Daoy (cell line): ENCODE results near the gene C5AR1. TPM values are rescaled to one million over a fixed set of nuclear protein-coding genes. Genes with fewer than 3 reads are reported as not detected.
"Not testable (repeated sequence)": the region's sequence is repeated elsewhere in the genome, so short reads cannot be mapped to it uniquely, and the experiment has no call there.

Experiments
- DNase-seq: peaks from one replicate; pipeline ENCODE4 v3.0.0-alpha.2; 2015; ENCODE audit warnings: low read depth
- total RNA-seq: library from RNA; depleted of rRNA; stranded (reverse); fragments of >200 nt; shearing (Covaris generic); gene quantifications from 2 replicates; pipeline ENCODE4 v1.2.3, GENCODE V29; 2014

C5AR1 gene
- total RNA-seq, 1 experiment from 2014 or later = not detected

- peak; percentile 38 for DNase-seq
Measured at GRCh38 chr19:47331931-47332547, 22.4 kb downstream of the C5AR1 start, which contains the start of gene C5AR2. Gene C5AR2, plus strand, starts transcription at chr19:47332175. Its CDS starts 8,625 bp downstream, at chr19:47340800.

GRCh38 chr19:47336765-47337718 lies 27.4 kb downstream of the C5AR1 start:
- DNase-seq = peak; percentile 26

- no peak for DNase-seq
Measured at GRCh38 chr19:47339196-47339880, 29.7 kb downstream of the C5AR1 start.

- DNase-seq = no peak
Measured at GRCh38 chr19:47340477-47341208, 31.0 kb downstream of the C5AR1 start.

- no peak for DNase-seq
Measured at GRCh38 chr19:47341734-47342133, 32.1 kb downstream of the C5AR1 start.

GRCh38 chr19:47343194-47343802 lies 33.6 kb downstream of the C5AR1 start:
- DNase-seq = no peak

GRCh38 chr19:47344425-47344824 lies 34.8 kb downstream of the C5AR1 start:
- no peak for DNase-seq

- not testable (repeated sequence) for DNase-seq
Measured at GRCh38 chr19:47346024-47346423, 36.4 kb downstream of the C5AR1 start.

GRCh38 chr19:47348819-47349795 lies 39.4 kb downstream of the C5AR1 start, which contains the start of gene DHX34:
Gene DHX34, plus strand, starts transcription at chr19:47349315. Its CDS starts 3,716 bp downstream, at chr19:47353031.
- DNase-seq = peak; percentile 100

GRCh38 chr19:47350630-47351029 lies 41.0 kb downstream of the C5AR1 start:
- DNase-seq = no peak

GRCh38 chr19:47351548-47351947 lies 41.9 kb downstream of the C5AR1 start:
- no peak for DNase-seq

GRCh38 chr19:47352095-47352494 lies 42.4 kb downstream of the C5AR1 start:
- no peak for DNase-seq

GRCh38 chr19:47353307-47353712 lies 43.6 kb downstream of the C5AR1 start:
- DNase-seq = no peak

GRCh38 chr19:47356900-47357299 lies 47.2 kb downstream of the C5AR1 start:
- DNase-seq = no peak

- DNase-seq = no peak
Measured at GRCh38 chr19:47357788-47358680, 48.4 kb downstream of the C5AR1 start.

- no peak for DNase-seq
Measured at GRCh38 chr19:47358936-47359335, 49.3 kb downstream of the C5AR1 start.

GRCh38 chr19:47362321-47362720 lies 52.7 kb downstream of the C5AR1 start:
- DNase-seq = no peak

GRCh38 chr19:47363758-47364531 lies 54.3 kb downstream of the C5AR1 start:
- DNase-seq = peak; percentile 54
